Fibroblast of mammary gland (primary cell): ENCODE data around the gene GALNT5.

Experiments used
- DNase-seq: peaks from one replicate; pipeline ENCODE4 v3.0.0-alpha.2; 2010; ENCODE audit warnings: low read depth
- H3K4me3 ChIP-seq: 2 replicates; pipeline ENCODE4 v1.5.1; 2011; ENCODE audit warnings: low read depth, mild to moderate bottlenecking, low read length, moderate library complexity; ENCODE audit not compliant: control insufficient read depth
- CTCF ChIP-seq: conservative IDR thresholded peaks from 2 replicates; pipeline ENCODE4 v1.5.1; 2011; ENCODE audit warnings: low read depth, low read length, inconsistent platforms; ENCODE audit not compliant: control insufficient read depth, insufficient read depth

GALNT5 gene

GRCh38 chr2:157307021-157307420 lies 49.5 kb downstream of the GALNT5 start:
- no peak for DNase-seq
- TF ChIP-seq CTCF: peak; percentile 29
- H3K4me3 ChIP-seq: no peak overlapping the region

- no peak for DNase-seq
- TF ChIP-seq CTCF: no peak
- H3K4me3 ChIP-seq: no peak overlapping the region
These were observed 52.4 kb downstream of the GALNT5 start for GRCh38 chr2:157309878-157310277.

GRCh38 chr2:157311706-157312105 lies 54.2 kb downstream of the GALNT5 start:
- no peak for DNase-seq
- no peak overlapping the region for H3K4me3 ChIP-seq
- no peak for TF ChIP-seq CTCF

GRCh38 chr2:157312866-157313486 lies 55.5 kb downstream of the GALNT5 start:
- no peak overlapping the region for H3K4me3 ChIP-seq
- no peak for TF ChIP-seq CTCF
- DNase-seq: peak; percentile 53

- H3K4me3 ChIP-seq: no peak overlapping the region
- no peak for TF ChIP-seq CTCF
- DNase-seq: no peak
These were observed 58.4 kb downstream of the GALNT5 start for GRCh38 chr2:157315901-157316300.

GRCh38 chr2:157318884-157319283 lies 61.4 kb downstream of the GALNT5 start:
- DNase-seq: no peak
- TF ChIP-seq CTCF: no peak
- no peak overlapping the region for H3K4me3 ChIP-seq

GRCh38 chr2:157319795-157320194 lies 62.3 kb downstream of the GALNT5 start:
- no peak for TF ChIP-seq CTCF
- no peak overlapping the region for H3K4me3 ChIP-seq
- no peak for DNase-seq
